Mesodermal cell (in vitro differentiated cells): ENCODE data around the gene TPO. TPM values are rescaled to one million over a fixed set of nuclear protein-coding genes. Genes with fewer than 3 reads are reported as not detected.

Experiments
- H3K27ac ChIP-seq: 2 replicates; pipeline ENCODE4 v1.7.0; 2013; ENCODE audit warnings: mild to moderate bottlenecking, low read depth, low read length, moderate library complexity; ENCODE audit not compliant: severe bottlenecking
- H3K36me3 ChIP-seq: 2 replicates; pipeline ENCODE4 v1.7.1; 2013; ENCODE audit warnings: mild to moderate bottlenecking, low read length, moderate library complexity; ENCODE audit not compliant: control insufficient read depth, insufficient read depth
- H3K4me1 ChIP-seq: one replicate; pipeline ENCODE4 v1.7.1; 2013; ENCODE audit warnings: mild to moderate bottlenecking, low read length; ENCODE audit not compliant: insufficient read depth, control insufficient read depth, poor library complexity, severe bottlenecking
- H3K4me3 ChIP-seq: 2 replicates; pipeline ENCODE4 v1.7.0; 2013; ENCODE audit warnings: low read length, control low read depth, mild to moderate bottlenecking; ENCODE audit not compliant: insufficient read depth, poor library complexity, severe bottlenecking; ENCODE audit errors: extremely low read depth
- H3K9me3 ChIP-seq: 2 replicates; pipeline ENCODE4 v1.7.1; 2013; ENCODE audit warnings: mild to moderate bottlenecking, low read length, moderate library complexity; ENCODE audit not compliant: control insufficient read depth
- WGBS, 2 experiments: methylation state at CpG; one replicate each; pipeline ENCODE4 v1.1.5; 2013; ENCODE audit warnings: missing lambda C conversion rate in 2 of 2; ENCODE audit not compliant: insufficient coverage in 2 of 2; 5-methylcytosine and 5-hydroxymethylcytosine counted together
- polyA plus RNA-seq, 2 experiments: library from polyadenylated mRNA; stranded (reverse); fragments of 50-300 nt; gene quantifications; one replicate each; pipeline ENCODE4 v1.2.3, GENCODE V29; 2013

Gene TPO
- 0.41 TPM for polyA plus RNA-seq (2013, experiment 1 of 2)
- polyA plus RNA-seq (2013, experiment 2 of 2): not detected

DNA sequence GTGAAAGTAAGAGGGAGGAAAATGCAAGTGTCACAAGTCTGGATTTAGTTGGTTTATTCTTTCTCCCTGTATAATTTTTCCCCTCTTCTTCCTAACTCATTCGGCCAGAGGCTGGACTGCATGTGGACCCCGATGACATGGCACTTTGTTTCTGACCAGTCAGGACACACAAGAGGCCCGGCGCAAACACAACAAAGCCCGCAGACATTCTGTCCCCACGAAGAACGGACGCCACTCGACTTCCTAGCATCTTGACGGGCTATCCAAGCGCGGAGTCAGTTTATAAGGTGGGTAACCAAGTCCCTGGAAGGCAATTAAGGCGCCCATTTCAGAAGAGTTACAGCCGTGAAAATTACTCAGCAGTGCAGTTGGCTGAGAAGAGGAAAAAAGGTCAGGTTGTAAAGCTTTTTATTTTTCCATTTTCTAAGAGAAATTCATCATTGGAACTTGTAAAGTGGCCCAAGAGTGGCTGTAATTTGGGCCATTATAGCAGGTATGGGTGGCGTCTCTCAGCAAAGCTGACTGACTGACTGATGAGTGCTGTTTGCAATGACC lies at the start of gene TPO:
TSS of gene TPO (plus strand) at position 308 of the 555 bp plus-strand sequence. CDS start 946 bp downstream, outside the sequence.
- Histone ChIP-seq H3K4me1 (peaks cover 10% of the 10 kb centered on the region), H3K36me3 (no peaks in the 10 kb centered on the region), H3K9me3 (no peaks in the 10 kb centered on the region), H3K27ac (peak within 1 kb of the TSS; percentile 41), H3K4me3 (no peak within 1 kb of the TSS)
- 92 to 94% methylated on average over 14 to 15 of the region's 15 CpGs for WGBS, 2 experiments

DNA sequence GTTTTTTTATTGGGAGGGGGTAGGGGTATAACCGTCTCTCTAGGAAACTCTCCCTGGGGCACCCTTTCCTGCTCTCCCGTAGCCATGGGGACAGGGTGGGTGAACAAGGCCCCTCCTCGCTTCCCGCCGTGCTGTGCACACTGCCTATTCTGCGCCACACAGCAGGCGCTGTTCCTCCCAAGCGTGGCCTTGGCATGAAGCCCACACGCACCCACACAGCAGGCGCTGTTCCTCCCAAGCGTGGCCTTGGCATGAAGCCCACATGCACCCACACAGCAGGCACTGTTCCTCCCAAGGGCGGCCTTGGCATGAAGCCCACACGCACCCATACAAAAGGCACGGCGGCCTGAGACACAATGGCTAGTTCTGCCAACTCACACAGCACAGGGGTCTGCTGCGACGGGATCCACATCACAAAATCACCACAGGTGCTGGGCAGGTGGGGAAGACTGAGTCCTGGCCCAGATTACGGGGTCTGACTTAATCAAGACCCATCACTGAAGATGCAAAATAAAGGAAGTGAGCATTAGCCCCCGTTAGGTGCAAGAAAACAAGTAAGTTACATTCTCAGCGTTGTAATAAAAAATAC lies 46.6 kb upstream of the TPO start:
- 95 to 96% methylated on average over 13 to 16 of the region's 20 CpGs for WGBS, 2 experiments
- H3K4me3 ChIP-seq: no peak overlapping the region
- no peaks in the 10 kb centered on the region for H3K36me3 ChIP-seq
- H3K4me1 ChIP-seq: no peaks in the 10 kb centered on the region
- H3K27ac ChIP-seq: no peak overlapping the region
- no peaks in the 10 kb centered on the region for H3K9me3 ChIP-seq

DNA sequence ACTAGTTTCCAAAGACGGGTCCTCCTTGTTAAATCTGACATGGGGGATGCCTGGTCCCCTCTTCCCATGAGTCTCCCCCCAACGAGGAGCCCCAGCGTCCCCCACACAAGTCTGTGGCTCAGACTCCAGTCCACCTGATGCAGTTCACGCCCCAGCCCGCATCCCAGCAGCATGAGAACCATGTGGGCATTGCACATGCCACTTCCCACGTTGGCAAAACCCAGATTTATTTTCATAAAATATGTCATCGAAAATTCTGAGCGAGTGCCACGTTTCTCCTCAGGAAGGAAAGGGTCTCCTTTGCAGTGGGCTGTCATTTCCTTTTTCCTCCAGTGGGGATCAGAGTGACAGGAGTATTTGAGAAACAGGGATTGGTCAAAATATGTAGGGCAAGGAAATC lies 45.7 kb upstream of the TPO start:
- 88 to 90% methylated on average over 8 of the region's 9 CpGs for WGBS, 2 experiments
- Histone ChIP-seq H3K4me1 (no peaks in the 10 kb centered on the region), H3K36me3 (no peaks in the 10 kb centered on the region), H3K9me3 (no peaks in the 10 kb centered on the region), H3K27ac (no peak overlapping the region), H3K4me3 (no peak overlapping the region)

DNA sequence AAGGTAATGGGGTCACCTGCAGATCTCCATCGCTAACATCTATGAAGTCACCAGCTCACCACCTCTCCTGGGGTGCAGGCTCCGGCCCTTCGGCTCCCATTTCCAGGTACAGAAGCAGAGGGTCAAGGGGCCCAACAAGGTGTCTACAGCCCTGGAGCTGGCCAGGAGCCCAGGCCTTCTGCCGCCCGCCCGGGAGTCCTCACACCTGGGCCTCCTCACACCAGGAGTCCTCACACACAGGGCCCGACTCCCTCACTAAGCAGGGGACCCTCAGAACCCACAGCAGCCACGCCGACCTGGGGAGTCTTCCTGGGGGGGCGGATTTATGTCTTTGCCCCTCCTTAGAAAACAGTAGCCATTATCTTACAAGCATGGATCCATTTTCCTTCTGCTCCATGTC lies 43.4 kb upstream of the TPO start:
- Histone ChIP-seq H3K27ac (no peak overlapping the region), H3K4me3 (no peak overlapping the region), H3K9me3 (no peaks in the 10 kb centered on the region), H3K36me3 (no peaks in the 10 kb centered on the region), H3K4me1 (no peaks in the 10 kb centered on the region)
- 85 to 87% methylated on average over 10 of the region's 10 CpGs for WGBS, 2 experiments

DNA sequence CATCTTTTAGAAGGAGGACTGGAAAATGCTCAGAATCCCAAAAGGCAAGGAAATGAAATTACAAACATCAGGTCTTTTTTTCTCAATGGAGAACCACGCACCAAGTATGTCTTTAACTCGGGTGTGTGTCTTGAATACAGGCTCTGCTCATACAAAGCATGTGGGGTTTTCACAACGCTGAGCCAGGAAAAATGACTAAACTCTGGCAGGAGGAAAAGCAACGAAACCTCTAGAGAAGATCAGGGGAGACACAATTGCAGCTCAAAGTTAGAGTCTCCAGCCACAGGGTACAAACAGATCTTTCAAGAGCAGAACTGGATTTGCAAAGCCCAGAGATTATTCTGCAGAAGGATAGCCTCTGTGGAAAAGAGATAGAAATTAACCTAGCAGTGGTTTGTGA lies 42.8 kb upstream of the TPO start:
- H3K27ac ChIP-seq: no peak overlapping the region
- H3K4me1 ChIP-seq: no peaks in the 10 kb centered on the region
- H3K9me3 ChIP-seq: no peaks in the 10 kb centered on the region
- H3K36me3 ChIP-seq: no peaks in the 10 kb centered on the region
- 90 to 96% methylated on average over 4 of the region's 4 CpGs for WGBS, 2 experiments
- H3K4me3 ChIP-seq: no peak overlapping the region

DNA sequence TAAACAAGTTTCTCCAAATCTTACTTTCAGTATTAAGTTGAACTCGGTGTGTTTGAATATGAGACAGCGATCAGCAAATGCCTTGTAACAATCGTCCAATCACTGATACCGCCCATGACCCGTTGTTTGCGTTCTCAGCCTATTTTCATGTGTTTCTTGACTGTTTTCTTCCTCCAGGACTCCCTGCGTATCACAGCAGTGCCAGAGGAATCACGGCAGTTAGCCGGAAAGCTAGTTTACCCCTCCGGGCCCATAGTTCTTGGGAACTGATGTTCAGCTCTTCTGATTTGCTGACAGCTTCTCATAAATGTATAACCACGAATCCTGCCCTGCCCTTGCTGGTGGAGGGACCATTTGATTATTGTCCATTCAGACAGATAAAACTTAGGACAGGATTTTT lies 42.2 kb upstream of the TPO start:
- Histone ChIP-seq H3K27ac (no peak overlapping the region), H3K36me3 (no peaks in the 10 kb centered on the region), H3K4me1 (no peaks in the 10 kb centered on the region), H3K9me3 (no peaks in the 10 kb centered on the region), H3K4me3 (no peak overlapping the region)
- WGBS, 2 experiments: 92 to 93% methylated on average over 10 to 11 of the region's 11 CpGs

DNA sequence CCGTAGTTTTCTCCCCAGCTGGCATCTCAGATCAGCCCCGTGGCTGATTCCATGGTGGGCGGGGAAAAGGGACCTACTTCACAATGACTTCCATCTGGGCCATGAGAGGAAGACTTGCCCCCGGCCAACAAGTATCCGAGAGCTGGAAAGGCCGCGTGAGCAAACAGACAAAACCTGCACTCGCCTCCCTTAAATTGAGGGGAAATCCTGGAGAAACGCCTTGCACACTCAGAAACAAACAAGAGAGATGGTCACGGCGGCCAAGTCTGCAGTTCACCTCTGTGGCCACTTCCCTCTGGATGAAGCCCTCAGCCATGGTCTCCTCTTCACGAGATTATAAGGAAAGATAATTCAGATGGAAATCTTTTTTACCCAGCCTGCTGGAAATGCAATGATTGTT lies 39.4 kb upstream of the TPO start:
- Histone ChIP-seq H3K36me3 (no peaks in the 10 kb centered on the region), H3K27ac (no peak overlapping the region), H3K9me3 (no peaks in the 10 kb centered on the region), H3K4me1 (no peaks in the 10 kb centered on the region), H3K4me3 (no peak overlapping the region)
- WGBS, 2 experiments: 89 to 93% methylated on average over 11 of the region's 12 CpGs

DNA sequence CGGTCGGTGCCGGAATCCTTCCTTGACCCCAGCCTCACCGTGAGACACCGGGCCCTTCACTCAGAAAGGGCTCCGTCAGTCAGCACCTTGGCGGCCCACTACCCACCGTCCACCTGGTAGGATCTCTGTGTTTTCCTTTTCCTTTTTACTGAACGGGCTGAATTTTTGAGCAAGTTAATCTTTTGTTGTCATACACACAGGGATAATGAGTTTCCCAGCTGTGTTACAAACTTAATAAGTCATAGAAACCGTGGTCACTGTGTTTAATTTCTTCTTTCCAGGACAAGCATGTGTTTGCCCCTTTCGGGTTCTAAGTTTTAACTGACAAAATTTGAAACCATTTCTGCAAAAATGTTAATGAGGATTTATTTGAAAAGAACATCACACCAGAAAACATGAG lies 39.0 kb upstream of the TPO start:
- H3K27ac ChIP-seq: no peak overlapping the region
- no peak overlapping the region for H3K4me3 ChIP-seq
- 94 to 95% methylated on average over 9 to 10 of the region's 11 CpGs for WGBS, 2 experiments

DNA sequence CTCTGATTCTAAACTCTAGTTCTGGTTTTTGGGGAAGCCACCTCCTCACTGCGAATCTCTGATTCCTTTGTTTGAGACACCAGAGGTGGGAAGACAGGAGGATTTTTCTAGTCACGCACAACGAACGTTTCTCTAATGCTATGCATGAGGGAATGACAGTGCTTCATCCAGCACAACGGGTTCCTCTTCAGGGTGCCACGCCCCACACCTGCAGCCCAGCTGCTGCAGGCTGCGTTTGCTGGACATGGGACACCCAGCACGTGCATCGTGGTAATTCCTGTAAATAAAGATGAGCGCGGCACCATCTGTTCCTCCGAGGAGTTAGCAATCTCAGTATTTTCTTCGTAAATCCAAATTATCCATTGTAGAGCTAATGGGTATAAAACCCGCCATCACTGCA lies 37.5 kb upstream of the TPO start:
- 88 to 90% methylated on average over 14 of the region's 14 CpGs for WGBS, 2 experiments
- H3K9me3 ChIP-seq: no peaks in the 10 kb centered on the region
- H3K36me3 ChIP-seq: no peaks in the 10 kb centered on the region
- H3K4me1 ChIP-seq: no peaks in the 10 kb centered on the region
- H3K27ac ChIP-seq: no peak overlapping the region
- no peak overlapping the region for H3K4me3 ChIP-seq

More for the DNA sequence above, 39.0 kb upstream of the TPO start:
- H3K9me3 ChIP-seq: no peaks in the 10 kb centered on the region
- no peaks in the 10 kb centered on the region for H3K4me1 ChIP-seq
- no peaks in the 10 kb centered on the region for H3K36me3 ChIP-seq

DNA sequence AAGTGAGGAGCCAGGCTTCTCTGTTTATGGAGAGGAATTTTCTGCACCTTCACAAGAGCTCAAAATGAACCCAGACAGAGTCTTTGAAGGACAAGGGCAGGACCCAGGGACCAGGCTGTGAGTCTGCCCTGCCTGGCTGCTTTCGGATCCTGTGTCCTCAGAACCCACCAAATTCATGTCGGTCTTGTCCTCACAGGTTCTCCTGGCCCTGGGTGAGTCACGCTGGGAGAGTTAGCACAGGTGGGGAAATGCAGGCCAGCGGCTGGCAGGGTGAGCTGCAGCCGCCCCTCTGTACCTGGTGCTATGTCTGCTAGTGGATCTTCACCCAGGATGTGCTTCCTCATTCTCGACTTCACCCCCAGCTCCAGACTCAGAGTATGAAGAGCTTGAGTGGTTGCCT lies 35.8 kb upstream of the TPO start:
- H3K27ac ChIP-seq: no peak overlapping the region
- WGBS, 2 experiments: 77 to 95% methylated on average over 4 of the region's 6 CpGs
- H3K4me3 ChIP-seq: no peak overlapping the region
- no peaks in the 10 kb centered on the region for H3K36me3 ChIP-seq
- no peaks in the 10 kb centered on the region for H3K9me3 ChIP-seq
- H3K4me1 ChIP-seq: no peaks in the 10 kb centered on the region

DNA sequence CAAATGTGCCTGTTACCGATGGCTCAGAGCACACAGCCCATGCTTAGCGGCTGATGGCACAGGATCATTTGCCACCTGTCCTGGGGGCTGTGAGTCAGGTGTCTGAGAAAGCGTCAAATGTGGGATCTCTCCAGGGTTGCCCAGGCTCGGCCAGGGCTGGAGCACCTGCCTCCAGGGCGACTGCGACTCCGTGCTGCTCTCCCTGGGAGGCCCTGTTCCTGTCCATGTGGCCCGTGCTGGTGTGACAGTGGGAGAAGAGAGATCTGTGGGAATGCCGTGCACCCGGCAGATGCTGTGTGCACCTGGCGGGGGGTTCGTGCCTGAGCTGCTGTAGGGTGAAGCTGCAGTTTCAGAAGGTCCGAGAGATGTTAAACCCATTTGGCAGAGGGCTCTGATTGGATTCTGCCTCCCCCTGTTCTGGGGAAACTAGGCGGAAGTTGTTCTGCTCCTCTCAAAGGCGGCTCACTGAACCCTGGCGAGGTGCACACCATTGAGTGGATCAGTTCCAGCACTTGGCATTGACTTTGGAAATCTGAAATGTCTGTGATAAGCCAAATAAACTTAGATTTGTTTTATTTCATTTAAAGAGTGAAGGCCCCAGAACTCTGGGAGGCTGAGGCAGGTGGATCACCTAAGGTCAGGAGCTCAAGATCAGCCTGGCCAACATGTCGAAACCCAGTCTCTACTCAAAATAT lies 34.7 kb upstream of the TPO start:
- H3K4me3 ChIP-seq: no peak overlapping the region
- no peaks in the 10 kb centered on the region for H3K36me3 ChIP-seq
- no peaks in the 10 kb centered on the region for H3K9me3 ChIP-seq
- H3K27ac ChIP-seq: no peak overlapping the region
- 83 to 89% methylated on average over 11 to 16 of the region's 17 CpGs for WGBS, 2 experiments
- H3K4me1 ChIP-seq: no peaks in the 10 kb centered on the region
